NCI-H2029 (cell line): ENCODE measurements around the gene PIK3R1.
"Not testable (repeated sequence)": the region's sequence is repeated elsewhere in the genome, so short reads cannot be mapped to it uniquely, and the experiment has no call there.

Source experiments
- DNase-seq: peaks from one replicate; lab custom pipeline; 2025; lab: John Stamatoyannopoulos, UW

Gene PIK3R1

DNA sequence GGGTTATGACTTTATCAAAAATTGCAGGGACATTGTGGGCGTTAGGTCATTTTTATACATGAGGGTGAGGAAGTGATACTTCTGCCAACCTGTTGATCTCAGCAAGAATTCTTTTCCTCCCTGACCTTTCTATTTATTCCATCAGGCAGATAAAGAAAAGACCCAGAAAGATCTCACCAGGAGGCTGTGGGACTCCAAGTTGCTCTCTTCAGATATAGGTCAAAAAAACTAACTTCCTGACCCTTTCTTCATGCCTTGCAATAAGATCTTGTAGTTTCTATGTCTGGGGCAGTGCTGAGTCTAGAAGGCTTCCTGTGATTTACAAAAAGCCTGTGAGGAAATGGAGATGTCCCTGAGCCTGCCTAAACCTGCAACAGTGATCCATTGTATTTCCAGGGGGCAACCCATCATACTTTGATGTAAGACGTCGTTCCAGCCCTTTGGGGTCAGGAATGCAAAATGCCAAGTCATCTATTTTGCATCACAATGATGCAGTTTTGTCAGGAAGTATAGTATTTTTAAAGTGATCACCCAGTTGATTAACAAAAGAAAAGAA lies 22.0 kb upstream of the PIK3R1 start:
- DNase-seq, result no peak

- DNase-seq, result no peak
Observed at GRCh38 chr5:68194386-68194785, 21.2 kb upstream of the PIK3R1 start.

DNA sequence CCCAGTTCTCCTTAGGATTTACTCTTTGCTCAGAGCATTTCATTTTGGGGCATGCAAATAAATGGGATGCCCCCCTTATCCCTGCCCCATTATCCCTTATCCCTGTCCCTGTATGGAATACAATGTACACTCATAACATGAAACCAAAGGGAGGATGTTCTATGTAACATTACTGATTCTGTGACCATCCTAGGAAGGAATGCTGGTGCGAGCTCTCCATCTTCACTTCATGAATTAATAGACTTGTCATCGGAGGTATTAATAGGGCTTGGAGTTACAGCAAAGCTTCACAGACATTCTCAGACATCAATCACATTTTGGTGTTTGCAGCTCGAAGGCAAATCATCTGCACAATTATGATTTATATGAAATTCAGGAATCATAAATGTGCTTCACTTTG lies 20.4 kb upstream of the PIK3R1 start:
- DNase-seq, result no peak

DNA sequence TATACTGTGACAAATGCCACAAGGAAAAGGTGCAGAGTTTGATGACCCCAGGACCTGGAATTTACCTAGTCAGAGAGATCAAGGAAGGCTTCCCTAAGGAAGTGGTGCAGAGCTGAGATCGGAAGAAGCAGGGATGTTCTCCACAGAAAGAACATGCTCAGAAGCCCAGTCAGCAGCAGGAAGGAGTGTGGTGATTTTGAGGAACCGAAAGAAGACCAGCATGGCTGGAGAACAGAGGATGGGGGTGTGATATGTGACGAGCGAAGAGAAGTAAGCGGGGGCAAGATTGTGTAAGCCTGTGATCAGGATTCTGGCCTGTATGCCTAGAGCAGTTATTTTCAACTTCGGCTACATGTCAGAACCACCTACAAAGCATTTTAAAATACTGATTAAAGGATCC lies 18.7 kb upstream of the PIK3R1 start:
- DNase-seq, result no peak

DNA sequence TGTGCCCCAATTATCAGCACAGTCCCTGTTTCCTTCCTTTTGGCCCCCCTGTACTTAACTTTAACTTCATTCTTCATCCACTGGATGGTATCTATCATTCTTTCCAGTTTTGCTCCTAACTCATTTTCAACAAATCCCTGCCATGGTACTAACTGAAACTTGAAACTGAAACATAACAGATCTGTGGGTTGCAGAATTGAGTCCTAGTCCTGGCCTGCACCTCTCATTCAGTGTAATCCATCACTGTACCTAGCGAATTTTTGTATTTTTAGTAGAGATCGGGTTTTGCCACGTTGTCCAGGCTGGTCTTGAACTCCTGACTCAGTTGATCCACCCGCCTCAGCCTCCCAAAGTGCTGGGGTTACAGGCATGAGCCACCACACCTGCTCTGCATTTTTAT lies 15.3 kb upstream of the PIK3R1 start:
- DNase-seq, result no peak

DNA sequence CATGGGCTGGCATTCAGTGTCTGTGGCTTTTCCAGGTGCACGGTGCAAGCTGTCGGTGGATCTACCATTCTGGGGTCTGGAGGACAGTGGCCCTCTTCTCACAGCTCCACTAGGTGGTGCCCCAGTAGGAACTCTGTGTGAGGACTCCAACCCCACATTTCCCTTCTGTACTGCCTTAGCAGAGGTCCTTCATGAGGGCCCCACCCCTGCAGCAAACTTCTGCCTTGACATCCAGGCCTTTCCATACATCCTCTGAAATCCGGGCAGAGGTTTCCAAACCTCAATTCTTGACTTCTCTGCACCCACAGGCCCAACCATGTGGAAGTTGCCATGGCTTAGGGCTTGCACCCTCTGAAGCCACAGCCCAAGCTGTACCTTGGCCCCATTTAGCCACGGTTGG lies 4.9 kb upstream of the PIK3R1 start:
- not testable (repeated sequence) for DNase-seq

DNA sequence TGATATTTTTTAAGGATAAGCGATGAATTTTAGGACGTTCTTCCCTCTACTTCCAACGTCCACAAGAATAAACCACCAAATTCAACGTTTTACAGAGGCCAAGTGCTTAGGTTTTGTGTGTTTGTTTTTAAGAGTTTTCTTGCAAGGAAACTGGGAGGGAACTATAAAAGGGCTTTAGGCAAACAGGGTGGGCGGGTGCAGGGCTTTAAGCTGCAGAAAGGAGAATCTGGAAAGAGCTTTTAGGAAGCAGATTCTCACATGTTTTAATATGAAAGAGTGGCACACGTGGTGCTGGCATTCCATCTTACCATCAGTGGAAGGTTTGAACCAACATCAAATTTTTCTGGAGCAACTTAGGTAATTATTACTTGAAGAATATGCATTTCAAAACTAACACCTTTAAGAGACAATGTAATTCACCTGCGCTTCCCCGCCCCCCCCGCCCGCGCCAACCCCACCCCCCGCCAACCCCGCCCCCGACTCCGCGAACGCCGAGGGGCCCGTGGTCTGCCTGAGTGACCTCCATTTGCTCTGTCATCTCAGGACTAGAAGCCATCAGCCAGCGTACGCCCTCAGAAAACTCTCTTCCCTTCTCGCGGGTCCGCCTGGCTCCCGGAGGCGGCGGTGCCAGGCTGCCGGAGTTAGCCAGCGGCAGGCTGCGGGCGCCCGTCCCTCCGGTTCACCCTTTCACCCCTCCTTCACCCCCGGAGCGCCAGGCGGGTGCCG lies 911 bp upstream of the PIK3R1 start:
- DNase-seq, result no peak

GRCh38 chr5:68215898-68216244 lies 315 bp downstream of the PIK3R1 start:
- DNase-seq, result no peak

DNA sequence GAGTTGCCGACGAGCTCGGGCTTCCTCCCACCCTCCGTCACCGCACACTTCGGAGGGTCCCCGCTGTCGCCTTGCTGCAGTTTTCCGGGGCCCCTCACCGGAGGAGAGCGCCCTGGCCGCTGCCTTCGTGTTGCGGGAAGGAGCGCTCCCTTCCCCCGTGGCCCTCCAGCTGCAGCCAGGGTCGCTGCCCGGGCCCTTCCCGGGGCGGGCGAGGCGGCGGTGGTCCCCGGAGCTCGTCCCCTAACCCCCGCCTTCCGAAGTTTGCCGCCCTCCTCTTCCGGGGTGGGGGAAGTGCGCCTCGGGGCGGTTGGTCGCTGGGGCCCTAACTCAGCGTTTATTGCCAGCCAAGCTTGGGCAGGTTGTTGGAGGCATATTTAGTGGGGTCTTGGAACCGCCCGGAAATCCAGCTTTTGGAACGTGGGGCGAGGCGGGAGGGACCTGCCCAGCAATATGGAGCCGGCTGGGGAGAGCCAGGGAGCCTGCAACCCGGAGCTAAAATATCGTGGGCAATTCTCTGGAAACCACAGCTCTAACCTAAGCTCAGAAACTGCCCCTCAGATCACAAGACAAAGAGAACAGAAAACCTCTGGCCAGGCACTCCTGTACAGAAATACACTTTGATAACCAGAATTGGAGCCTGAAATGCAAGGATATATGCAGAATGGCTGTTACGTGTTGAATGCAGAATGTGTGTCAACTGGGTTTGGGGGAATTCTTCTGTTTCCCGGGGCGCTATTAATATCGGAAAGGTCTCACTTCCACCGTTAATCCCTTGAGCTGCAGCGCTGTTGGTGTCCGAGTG lies 890 bp downstream of the PIK3R1 start:
- DNase-seq, result no peak

DNA sequence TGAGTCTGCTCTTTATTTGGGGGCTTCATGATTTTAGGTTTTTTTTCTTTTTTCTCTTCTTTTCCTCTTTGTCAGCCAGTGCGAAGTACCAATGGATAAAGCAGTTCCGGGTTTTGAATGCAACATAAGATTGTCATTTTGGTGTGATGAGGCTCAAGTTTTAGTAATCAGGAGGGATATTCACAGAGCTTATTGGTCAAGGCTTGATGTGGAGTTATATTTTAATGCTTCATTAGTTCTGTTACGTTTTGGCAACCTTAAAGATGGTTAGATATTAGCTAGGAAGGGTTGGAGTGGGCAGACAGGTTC lies 1.4 kb downstream of the PIK3R1 start:
- no peak for DNase-seq

- DNase-seq, result no peak
Observed at GRCh38 chr5:68217528-68217927, 2.0 kb downstream of the PIK3R1 start.

DNA sequence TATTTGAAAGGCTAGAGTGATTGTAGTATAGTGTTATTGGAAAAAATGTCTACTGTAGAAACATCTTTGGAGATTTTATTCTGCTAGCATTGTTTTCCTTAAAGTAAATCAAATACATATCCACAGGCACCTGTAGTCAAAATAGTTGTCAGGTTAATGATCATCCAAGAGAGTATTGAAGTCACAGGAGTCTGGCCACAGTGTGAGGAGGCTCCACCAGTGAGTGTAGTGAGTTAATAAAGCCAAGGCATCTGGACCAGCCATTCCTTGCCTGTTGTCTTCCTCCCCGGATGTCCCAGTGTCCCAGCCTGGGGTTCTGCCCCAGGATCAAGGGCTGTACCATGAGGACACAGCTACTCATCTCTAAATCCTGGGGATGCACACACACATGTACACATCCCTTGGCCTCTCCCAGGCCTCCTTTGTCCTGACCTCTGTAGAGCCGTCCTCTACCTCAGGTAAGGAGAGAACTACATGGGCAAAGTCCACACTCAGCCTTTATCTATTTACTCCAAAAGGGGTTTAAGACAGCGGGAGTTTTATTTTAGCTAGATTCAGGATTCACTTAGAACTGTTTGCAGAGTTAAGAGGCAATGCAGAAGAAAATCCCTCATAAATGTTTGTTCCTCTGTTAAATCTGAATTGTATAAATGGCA lies 3.7 kb downstream of the PIK3R1 start:
- no peak for DNase-seq

DNA sequence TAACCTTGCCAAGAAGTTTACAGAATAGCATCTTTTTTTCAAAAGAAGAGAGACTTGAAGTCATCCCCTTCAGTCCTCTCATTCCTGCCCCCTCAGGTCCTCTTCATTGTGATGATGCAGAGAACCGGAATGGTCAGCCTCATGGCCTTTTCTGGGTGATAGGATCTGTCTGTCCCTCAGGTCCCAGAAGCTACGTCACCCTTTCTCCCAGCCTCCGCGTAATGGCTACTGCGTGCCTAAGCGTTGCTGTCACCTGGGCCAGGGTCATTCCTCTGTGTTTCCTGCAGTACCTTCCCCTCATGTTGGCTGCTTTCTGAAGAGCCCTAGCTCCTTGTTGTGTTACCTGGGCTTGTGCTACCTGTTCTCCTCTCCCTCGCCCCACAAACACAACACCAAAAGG lies 4.7 kb downstream of the PIK3R1 start:
- no peak for DNase-seq

DNA sequence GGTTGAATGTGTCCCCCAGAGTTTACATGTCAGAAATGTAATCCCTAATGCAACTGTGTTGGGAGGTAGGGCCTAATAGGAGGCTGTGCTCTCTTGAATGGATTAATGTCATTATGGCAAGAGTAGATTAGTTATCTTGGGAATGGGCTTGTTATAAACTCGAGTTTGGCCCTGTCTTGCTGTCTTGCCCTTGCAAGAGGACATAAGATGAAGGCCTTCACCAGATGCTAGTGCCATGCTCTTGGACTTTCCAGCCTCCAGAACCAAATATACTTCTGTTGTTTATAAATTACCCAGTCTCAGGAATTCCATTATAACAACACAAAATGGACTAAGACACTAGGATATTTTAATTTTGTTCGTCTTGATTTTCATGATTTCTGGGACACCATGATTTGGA lies 5.4 kb downstream of the PIK3R1 start:
- no peak for DNase-seq

DNA sequence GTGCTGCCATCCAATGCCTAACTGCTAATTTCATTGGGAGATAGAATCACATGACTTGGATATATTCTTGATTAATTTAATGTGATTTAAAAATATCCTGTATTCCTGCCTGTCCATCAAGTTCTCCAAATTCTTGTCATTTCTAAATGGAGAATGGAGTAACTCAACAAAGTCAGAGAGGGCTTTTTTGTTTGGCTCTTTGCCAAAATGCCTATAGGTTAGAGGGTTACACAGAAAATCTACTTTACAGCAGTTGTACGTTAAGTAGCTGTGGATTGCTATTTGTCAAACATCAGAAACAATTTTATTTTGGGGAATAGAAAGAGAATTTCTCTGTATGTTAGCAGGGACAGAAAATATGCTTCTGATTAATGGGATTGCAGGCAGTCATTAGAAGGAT lies 5.9 kb downstream of the PIK3R1 start:
- no peak for DNase-seq

DNA sequence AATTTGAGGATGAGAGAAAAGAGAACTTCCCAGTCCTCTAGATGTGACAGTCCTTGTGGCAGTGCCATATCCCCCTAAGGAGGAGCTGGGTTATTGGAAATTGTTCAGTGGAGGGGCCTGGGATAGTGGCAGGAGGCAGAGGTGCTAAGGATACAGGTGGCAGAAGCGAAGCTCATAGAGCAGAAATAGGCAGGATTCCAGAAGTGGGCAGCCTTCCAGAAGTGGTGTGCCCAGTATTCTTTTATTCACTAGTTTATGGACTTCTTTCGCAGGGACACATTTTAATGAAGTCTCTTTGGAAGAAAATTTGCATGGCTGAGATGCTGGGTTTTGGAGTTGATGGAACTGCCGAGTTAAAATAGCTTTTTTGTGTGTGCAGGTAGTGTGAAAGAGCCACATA lies 6.8 kb downstream of the PIK3R1 start:
- no peak for DNase-seq

DNA sequence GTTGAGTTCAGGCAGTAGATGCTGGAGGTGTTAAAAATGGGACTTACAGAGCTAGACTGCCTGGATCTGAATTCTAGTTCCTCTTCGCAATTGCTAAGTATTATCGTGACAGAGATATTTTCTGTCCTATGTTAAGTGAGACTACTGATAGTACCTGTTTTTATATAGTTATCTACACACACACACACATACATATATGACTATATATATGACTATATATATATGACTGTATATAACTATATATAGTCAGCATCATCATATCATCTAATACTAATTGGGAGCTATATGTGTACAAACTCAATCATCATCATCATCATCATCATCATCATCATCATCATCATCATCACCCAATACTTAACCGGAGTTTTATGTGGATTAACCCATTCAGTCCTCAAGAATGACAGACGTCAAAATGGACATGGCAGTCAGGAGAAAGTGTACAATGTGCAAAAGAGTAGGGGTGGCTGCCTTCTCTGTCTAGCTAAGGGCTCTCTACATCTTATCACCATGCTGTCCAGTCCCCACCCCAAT lies 7.3 kb downstream of the PIK3R1 start:
- DNase-seq, result no peak

DNA sequence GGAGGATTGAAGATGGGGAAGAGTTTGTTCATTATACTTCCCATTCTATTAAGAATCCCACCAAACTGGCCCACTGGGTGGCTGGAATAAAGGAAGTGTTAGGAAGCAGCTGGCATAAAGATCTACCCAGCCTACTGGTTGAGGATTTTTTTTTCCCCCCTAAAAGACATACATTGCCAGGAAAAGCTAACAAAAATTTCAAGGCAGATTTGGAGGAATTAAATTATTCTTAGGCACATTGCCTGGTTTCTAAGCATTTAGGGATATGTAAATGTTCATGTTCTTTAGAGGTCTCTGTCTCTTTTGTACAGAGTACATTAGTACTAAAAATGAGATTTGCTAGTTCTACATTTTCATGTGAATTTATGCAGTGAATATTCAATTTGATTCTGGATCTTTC lies 8.3 kb downstream of the PIK3R1 start:
- no peak for DNase-seq

- DNase-seq, result no peak
Observed at GRCh38 chr5:68224509-68225187, 9.1 kb downstream of the PIK3R1 start.

DNA sequence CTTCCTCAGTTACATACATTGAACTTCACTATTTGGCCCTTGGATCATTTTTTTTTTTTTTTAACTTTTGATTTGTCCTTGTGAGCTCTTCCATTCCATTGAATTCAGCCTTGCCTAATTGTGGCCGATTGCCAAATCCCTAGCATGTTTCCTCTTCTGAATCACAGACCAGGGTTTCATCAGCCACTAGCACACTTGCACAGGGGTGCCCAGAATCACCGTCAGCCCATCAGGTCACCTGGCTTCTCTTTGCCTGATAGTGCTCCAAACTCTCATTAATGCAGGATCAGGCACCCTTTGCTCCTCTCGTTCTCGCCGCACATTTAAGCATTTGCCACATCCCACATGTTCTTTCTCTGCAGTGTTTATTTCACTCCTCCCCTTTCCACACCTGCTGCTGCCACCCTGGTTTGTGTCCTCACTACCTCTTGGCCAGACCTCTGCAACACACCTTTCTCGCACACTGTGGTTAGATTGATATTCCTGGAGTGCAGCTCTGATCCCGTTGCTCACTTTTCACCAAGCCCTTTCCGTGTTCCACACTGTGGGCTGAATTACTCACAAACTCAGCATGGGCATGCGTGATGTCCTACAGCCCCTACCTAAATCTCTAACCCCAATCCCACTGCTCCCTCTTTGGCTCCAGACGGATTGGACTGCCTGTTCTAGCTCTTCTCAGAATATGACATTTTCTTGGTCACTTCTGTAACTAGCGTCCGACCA lies 9.8 kb downstream of the PIK3R1 start:
- DNase-seq, result no peak

- no peak for DNase-seq
Observed at GRCh38 chr5:68225911-68226545, 10.5 kb downstream of the PIK3R1 start.
